H9 (cell line): ENCODE results near the gene NLRC3. TPM values are rescaled to one million over a fixed set of nuclear protein-coding genes. Genes with fewer than 3 reads are reported as not detected.

Experiments used
- DNase-seq: peaks from one replicate; pipeline ENCODE4 v3.0.0-alpha.2; 2017
- H2AFZ ChIP-seq: one replicate; pipeline ENCODE4 v1.6.1; 2013; ENCODE audit warnings: mild to moderate bottlenecking, low read length, control low read depth, moderate library complexity
- H2AK5ac ChIP-seq: 2 replicates; pipeline ENCODE4 v1.6.1; 2013; ENCODE audit warnings: low read length, control low read depth, mixed read lengths; ENCODE audit not compliant: insufficient read length
- H2BK120ac ChIP-seq: one replicate; pipeline ENCODE4 v1.6.1; 2013; ENCODE audit warnings: low read depth, mild to moderate bottlenecking, low read length, control low read depth, inconsistent platforms; ENCODE audit not compliant: poor library complexity, severe bottlenecking
- H2BK12ac ChIP-seq: 2 replicates; pipeline ENCODE4 v1.6.1; 2013; ENCODE audit warnings: low read length, control low read depth, mixed read lengths, low read depth; ENCODE audit not compliant: insufficient read length
- H2BK15ac ChIP-seq: 2 replicates; pipeline ENCODE4 v1.6.1; 2013; ENCODE audit warnings: low read depth, low read length, control low read depth
- H2BK20ac ChIP-seq: one replicate; pipeline ENCODE4 v1.6.1; 2013; ENCODE audit warnings: low read depth, mild to moderate bottlenecking, low read length, control low read depth, inconsistent platforms; ENCODE audit not compliant: poor library complexity, severe bottlenecking
- H2BK5ac ChIP-seq: 2 replicates; pipeline ENCODE4 v1.6.1; 2013; ENCODE audit warnings: low read length, control low read depth, mixed read lengths; ENCODE audit not compliant: insufficient read length
- H3K14ac ChIP-seq: 2 replicates; pipeline ENCODE4 v1.6.1; 2013; ENCODE audit warnings: low read length, control low read depth; ENCODE audit not compliant: insufficient read depth
- H3K18ac ChIP-seq: 2 replicates; pipeline ENCODE4 v1.6.1; 2013; ENCODE audit warnings: low read depth, mild to moderate bottlenecking, mixed read lengths, low read length, control low read depth; ENCODE audit not compliant: insufficient read length
- H3K23ac ChIP-seq: 2 replicates; pipeline ENCODE4 v1.6.1; 2013; ENCODE audit warnings: low read length, control low read depth, mixed read lengths, low read depth; ENCODE audit not compliant: insufficient read length
- H3K23me2 ChIP-seq: 2 replicates; pipeline ENCODE4 v1.6.1; 2013; ENCODE audit warnings: low read depth, mild to moderate bottlenecking, mixed read lengths, low read length, control low read depth; ENCODE audit not compliant: insufficient read length, poor library complexity, severe bottlenecking
- H3K27ac ChIP-seq: 2 replicates; pipeline ENCODE4 v1.5.1; 2013; ENCODE audit warnings: low read length, control low read depth, mixed read lengths, low read depth; ENCODE audit not compliant: insufficient read length
- H3K27me3 ChIP-seq: 2 replicates; pipeline ENCODE4 v1.6.1; 2013; ENCODE audit warnings: low read length, control low read depth, inconsistent platforms; ENCODE audit not compliant: insufficient read depth
- H3K4ac ChIP-seq: 2 replicates; pipeline ENCODE4 v1.6.1; 2013; ENCODE audit warnings: low read depth, mild to moderate bottlenecking, control low read depth, inconsistent platforms, low read length, moderate library complexity
- H3K4me1 ChIP-seq: 2 replicates; pipeline ENCODE4 v1.6.1; 2013; ENCODE audit warnings: low read length, control low read depth, inconsistent platforms; ENCODE audit not compliant: insufficient read depth
- H3K4me2 ChIP-seq: 2 replicates; pipeline ENCODE4 v1.6.1; 2013; ENCODE audit warnings: low read length, control low read depth, mixed read lengths; ENCODE audit not compliant: insufficient read length, insufficient read depth
- H3K56ac ChIP-seq: 2 replicates; pipeline ENCODE4 v1.6.1; 2013; ENCODE audit warnings: low read depth, mild to moderate bottlenecking, mixed read lengths, low read length, control low read depth; ENCODE audit not compliant: insufficient read length
- H3K79me1 ChIP-seq: 2 replicates; pipeline ENCODE4 v1.6.1; 2013; ENCODE audit warnings: low read depth, mild to moderate bottlenecking, moderate library complexity, low read length, control low read depth, inconsistent platforms; ENCODE audit not compliant: insufficient read depth, poor library complexity, severe bottlenecking
- H3K79me2 ChIP-seq: 2 replicates; pipeline ENCODE4 v1.6.1; 2013; ENCODE audit warnings: low read length, control low read depth, inconsistent platforms; ENCODE audit not compliant: insufficient read depth
- H3K9ac ChIP-seq: 2 replicates; pipeline ENCODE4 v1.6.1; 2013; ENCODE audit warnings: low read length, control low read depth, mixed read lengths; ENCODE audit not compliant: insufficient read length; ENCODE audit errors: extremely low read depth
- H3K9me3 ChIP-seq: one replicate; pipeline ENCODE4 v1.6.1; 2013; ENCODE audit warnings: low read depth, low read length, inconsistent platforms; ENCODE audit not compliant: control insufficient read depth
- H3T11ph ChIP-seq: one replicate; pipeline ENCODE4 v1.6.1; 2013; ENCODE audit warnings: mild to moderate bottlenecking, low read length, control low read depth, inconsistent platforms
- H4K20me1 ChIP-seq: one replicate; pipeline ENCODE4 v1.6.1; 2013; ENCODE audit not compliant: control insufficient read depth, insufficient read length, insufficient read depth
- H4K5ac ChIP-seq: 2 replicates; pipeline ENCODE4 v1.6.1; 2013; ENCODE audit warnings: low read depth, mild to moderate bottlenecking, mixed read lengths, low read length, control low read depth; ENCODE audit not compliant: insufficient read length
- H4K8ac ChIP-seq: replicated peaks from 2 replicates; pipeline ENCODE4 v1.6.1; 2013; ENCODE audit warnings: low read length, control low read depth, mixed read lengths, low read depth; ENCODE audit not compliant: insufficient read length
- H4K91ac ChIP-seq: 2 replicates; pipeline ENCODE4 v1.6.1; 2013; ENCODE audit warnings: low read depth, mild to moderate bottlenecking, moderate library complexity, mixed read lengths, low read length, control low read depth; ENCODE audit not compliant: insufficient read length
- H3K27ac Mint-ChIP-seq, 3 experiments: 2 replicates in 2 of 3; 3 replicates in 1 of 3; pipeline ENCODE4 v1.8.0; 2020 to 2021; ENCODE audit warnings: mixed read lengths in 3 of 3, mild to moderate bottlenecking in 1 of 3, moderate library complexity in 1 of 3
- H3K27me3 Mint-ChIP-seq: 2 replicates; pipeline ENCODE4 v1.8.0; 2021; ENCODE audit warnings: low read depth, mild to moderate bottlenecking, moderate library complexity, mixed read lengths
- H3K36me3 Mint-ChIP-seq, 3 experiments: 2 replicates in 2 of 3; 3 replicates in 1 of 3; pipeline ENCODE4 v1.8.0; 2020 to 2021; ENCODE audit warnings: low read depth in 3 of 3, mixed read lengths in 3 of 3; ENCODE audit not compliant: insufficient read depth in 1 of 3
- H3K4me1 Mint-ChIP-seq, 2 experiments: 2 replicates each; pipeline ENCODE4 v1.8.0; 2020; ENCODE audit warnings: mixed read lengths in 2 of 2
- H3K4me3 Mint-ChIP-seq, 2 experiments: 2 replicates in 1 of 2; 3 replicates in 1 of 2; pipeline ENCODE4 v1.8.0; 2020 to 2021; ENCODE audit warnings: mild to moderate bottlenecking in 2 of 2, mixed read lengths in 2 of 2, moderate library complexity in 1 of 2
- H3K9me3 Mint-ChIP-seq, 2 experiments: 2 replicates in 1 of 2; 3 replicates in 1 of 2; pipeline ENCODE4 v1.8.0; 2020; ENCODE audit warnings: mild to moderate bottlenecking in 2 of 2, mixed read lengths in 2 of 2, moderate library complexity in 1 of 2
- WGBS: extraction: QIAGEN DNeasy Blood & Tissue Kit; methylation state at CpG from one replicate; pipeline ENCODE4 v1.1.7; 2013; ENCODE audit warnings: missing lambda C conversion rate, low lambda C conversion rate, mixed read lengths; ENCODE audit not compliant: insufficient read length; ENCODE audit errors: extremely low coverage; 5-methylcytosine and 5-hydroxymethylcytosine counted together
- total RNA-seq: library from RNA; stranded (reverse); gene quantifications from 2 replicates; pipeline ENCODE4 v1.2.1, GENCODE V29; 2021
- TF ChIP-seq, protein P1 (sequence below): fragments of 200-600 bp; sonication (generic); conservative IDR thresholded peaks from 3 replicates; pipeline ENCODE4 v1.8.0; 2021; ENCODE audit warnings: antibody characterized with exemption, mild to moderate bottlenecking

The NLRC3 gene
- total RNA-seq, 1 experiment from 2014 or later, result 0.44 TPM

DNA sequence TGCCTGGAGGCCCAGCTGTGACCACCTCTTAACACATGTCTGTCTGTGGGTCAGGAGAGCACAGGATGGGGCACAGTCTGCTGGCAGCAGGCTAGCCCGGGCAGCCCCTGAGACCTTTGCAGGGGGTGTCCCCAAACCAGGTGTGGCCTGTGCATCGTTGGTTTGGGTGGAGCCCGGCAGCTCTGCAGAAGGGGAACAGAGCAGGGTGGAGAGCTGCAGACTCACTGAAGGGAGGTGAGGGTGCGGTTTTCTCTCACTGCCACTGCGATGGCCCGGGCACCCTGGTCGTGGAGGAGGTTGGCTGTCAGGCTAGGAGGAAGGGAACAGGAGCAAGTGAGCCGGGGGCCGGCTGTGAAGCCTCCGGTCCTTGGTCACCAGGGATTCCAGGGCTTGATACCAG, 28.8 kb downstream of the NLRC3 start:
- Histone ChIP-seq H3K4me1 (no peaks in the 10 kb centered on the region), H3K4ac (no peak overlapping the region), H3K27me3 (no peaks in the 10 kb centered on the region), H3K79me1 (no peaks in the 10 kb centered on the region), H3K4me2 (no peak overlapping the region), H4K5ac (no peak overlapping the region), H3K9me3 (no peaks in the 10 kb centered on the region), H2AK5ac (no peak overlapping the region), H2BK15ac (no peak overlapping the region), H3K23ac (no peak overlapping the region), H2BK5ac (no peak overlapping the region), H3K23me2 (peaks cover 2% of the 10 kb centered on the region), H3K14ac (no peak overlapping the region), H3K56ac (no peak overlapping the region), H2BK20ac (no peak overlapping the region), H4K8ac (no peak overlapping the region), H4K91ac (no peak overlapping the region), H3T11ph (no peak overlapping the region), H2BK12ac (no peak overlapping the region), H3K79me2 (no peaks in the 10 kb centered on the region), H3K18ac (no peak overlapping the region), H3K9ac (no peak overlapping the region), H2AFZ (no peak overlapping the region), H4K20me1 (no peaks in the 10 kb centered on the region), H2BK120ac (no peak overlapping the region), H3K27ac (no peak overlapping the region)
- peaks cover 0 to 16% (median 9%) of the 10 kb centered on the region in 3 experiments; a peak in 4 of 7 replicates for H3K36me3 Mint-ChIP-seq
- peaks cover 48% of the 10 kb centered on the region for H3K27me3 Mint-ChIP-seq
- no CpG with 5 or more reads among the region's 10 CpGs for WGBS
- peak overlapping the region in 1 of 3 experiments; percentile 33; a peak in 1 of 7 replicates for H3K27ac Mint-ChIP-seq
- no peak for DNase-seq
- TF ChIP-seq, protein P1, sequence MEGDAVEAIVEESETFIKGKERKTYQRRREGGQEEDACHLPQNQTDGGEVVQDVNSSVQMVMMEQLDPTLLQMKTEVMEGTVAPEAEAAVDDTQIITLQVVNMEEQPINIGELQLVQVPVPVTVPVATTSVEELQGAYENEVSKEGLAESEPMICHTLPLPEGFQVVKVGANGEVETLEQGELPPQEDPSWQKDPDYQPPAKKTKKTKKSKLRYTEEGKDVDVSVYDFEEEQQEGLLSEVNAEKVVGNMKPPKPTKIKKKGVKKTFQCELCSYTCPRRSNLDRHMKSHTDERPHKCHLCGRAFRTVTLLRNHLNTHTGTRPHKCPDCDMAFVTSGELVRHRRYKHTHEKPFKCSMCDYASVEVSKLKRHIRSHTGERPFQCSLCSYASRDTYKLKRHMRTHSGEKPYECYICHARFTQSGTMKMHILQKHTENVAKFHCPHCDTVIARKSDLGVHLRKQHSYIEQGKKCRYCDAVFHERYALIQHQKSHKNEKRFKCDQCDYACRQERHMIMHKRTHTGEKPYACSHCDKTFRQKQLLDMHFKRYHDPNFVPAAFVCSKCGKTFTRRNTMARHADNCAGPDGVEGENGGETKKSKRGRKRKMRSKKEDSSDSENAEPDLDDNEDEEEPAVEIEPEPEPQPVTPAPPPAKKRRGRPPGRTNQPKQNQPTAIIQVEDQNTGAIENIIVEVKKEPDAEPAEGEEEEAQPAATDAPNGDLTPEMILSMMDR, result no peak
- H3K4me1 Mint-ChIP-seq, result peaks cover 14 to 18% of the 10 kb centered on the region in 2 experiments
- no peak overlapping the region for H3K4me3 Mint-ChIP-seq
- H3K9me3 Mint-ChIP-seq, result peaks cover 5 to 6% of the 10 kb centered on the region in 2 experiments; a peak in 3 of 5 replicates
